Fibroblast of gingiva (primary cell): ENCODE measurements around the gene CAPN14.

Experiments used
- DNase-seq: peaks from one replicate; pipeline ENCODE4 v3.0.0-alpha.2; 2011; ENCODE audit warnings: low read depth

The CAPN14 gene

GRCh38 chr2:31140151-31140550, 77.2 kb downstream of the CAPN14 start:
- DNase-seq, result no peak

GRCh38 chr2:31139671-31140070, 77.6 kb downstream of the CAPN14 start:
- DNase-seq, result no peak

- DNase-seq, result peak; percentile 64
These were observed 79.0 kb downstream of the CAPN14 start, which contains the start of gene GALNT14 for GRCh38 chr2:31138037-31138962. Gene GALNT14 (minus strand): TSS chr2:31138440. CDS start chr2:31138086, 354 bp downstream.

- no peak for DNase-seq
These were observed 79.9 kb downstream of the CAPN14 start for GRCh38 chr2:31137211-31138036.

GRCh38 chr2:31136732-31137131, 80.6 kb downstream of the CAPN14 start:
- no peak for DNase-seq

GRCh38 chr2:31136000-31136399, 81.3 kb downstream of the CAPN14 start:
- no peak for DNase-seq

- no peak for DNase-seq
These were observed 82.8 kb downstream of the CAPN14 start for GRCh38 chr2:31134480-31134879.

- DNase-seq, result no peak
These were observed 84.5 kb downstream of the CAPN14 start for GRCh38 chr2:31132786-31133185.

GRCh38 chr2:31131871-31132270, 85.4 kb downstream of the CAPN14 start:
- no peak for DNase-seq

GRCh38 chr2:31129375-31130171, 87.7 kb downstream of the CAPN14 start:
- DNase-seq, result no peak

GRCh38 chr2:31127931-31128330, 89.4 kb downstream of the CAPN14 start:
- DNase-seq, result no peak

- no peak for DNase-seq
These were observed 91.2 kb downstream of the CAPN14 start for GRCh38 chr2:31125918-31126695.

- no peak for DNase-seq
These were observed 92.4 kb downstream of the CAPN14 start for GRCh38 chr2:31124904-31125303.
